Measurements from ENCODE around the gene HOXD1. TPM values are rescaled to one million over a fixed set of nuclear protein-coding genes. Genes with fewer than 3 reads are reported as not detected.

HOXD1 gene
- total RNA-seq, 1 donor from 2014 or later = 9.8 TPM

DNA sequence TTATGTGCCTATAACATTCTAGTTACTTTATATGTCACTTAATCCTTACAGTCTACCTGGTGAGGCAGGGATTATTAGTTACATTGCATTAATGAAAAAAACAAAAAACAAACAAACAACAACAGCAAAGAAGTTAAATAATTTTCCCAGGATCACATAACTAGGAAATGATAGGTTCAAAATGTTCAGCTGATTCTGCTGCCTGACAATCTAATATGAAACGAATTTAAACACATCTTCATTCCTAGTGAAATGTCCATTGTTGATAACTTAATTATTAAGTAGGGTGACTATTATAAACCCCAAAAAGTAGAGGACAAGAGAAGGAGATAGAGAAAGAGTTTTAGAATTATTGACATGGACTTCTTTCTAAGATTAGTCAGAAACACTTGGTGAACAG lies 22.6 kb downstream of the HOXD1 start:
- no peak overlapping the region for H3K4me3 ChIP-seq (ENCODE audit: low read depth, low read length)
- no peak for TF ChIP-seq CTCF (IDR thresholded peaks at IDR 0.05; ENCODE audit: insufficient read depth, low read length, poor library complexity, severe bottlenecking)

DNA sequence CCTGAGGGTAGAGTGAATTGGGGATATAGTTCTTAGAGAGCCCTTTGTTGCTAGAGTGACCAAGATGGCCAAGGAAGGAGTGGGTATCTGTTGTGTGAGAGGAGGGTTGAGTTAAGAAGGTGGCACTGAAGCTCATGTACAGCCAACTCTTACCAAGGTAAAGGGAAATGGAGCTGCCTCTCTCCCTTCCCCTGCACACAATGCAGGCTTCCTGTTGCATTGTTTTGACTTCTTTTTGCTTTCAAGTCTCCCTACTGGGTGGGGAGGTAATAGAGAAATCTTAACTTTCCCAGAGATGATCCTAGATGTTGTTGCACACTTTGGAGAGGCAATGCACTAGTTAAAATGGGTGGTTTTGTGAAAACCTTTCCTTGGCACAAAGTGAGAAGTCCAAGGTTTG lies 23.8 kb downstream of the HOXD1 start:
- DNase-seq (ENCODE audit: low read depth) = no peak
- TF ChIP-seq CTCF (IDR thresholded peaks at IDR 0.05; ENCODE audit: insufficient read depth, low read length, poor library complexity, severe bottlenecking) = no peak
- H3K27me3 ChIP-seq (ENCODE audit: control insufficient read depth, insufficient read depth, low read length) = no peaks in the 10 kb centered on the region
- no peaks in the 10 kb centered on the region for H3K36me3 ChIP-seq (ENCODE audit: control insufficient read depth, insufficient read depth, low read length)
- no peak overlapping the region for H3K4me3 ChIP-seq (ENCODE audit: low read depth, low read length)

More for the DNA sequence above, 22.6 kb downstream of the HOXD1 start:
- no peak for DNase-seq (ENCODE audit: low read depth)
- H3K36me3 ChIP-seq (ENCODE audit: control insufficient read depth, insufficient read depth, low read length) = no peaks in the 10 kb centered on the region
- H3K27me3 ChIP-seq (ENCODE audit: control insufficient read depth, insufficient read depth, low read length) = no peaks in the 10 kb centered on the region

DNA sequence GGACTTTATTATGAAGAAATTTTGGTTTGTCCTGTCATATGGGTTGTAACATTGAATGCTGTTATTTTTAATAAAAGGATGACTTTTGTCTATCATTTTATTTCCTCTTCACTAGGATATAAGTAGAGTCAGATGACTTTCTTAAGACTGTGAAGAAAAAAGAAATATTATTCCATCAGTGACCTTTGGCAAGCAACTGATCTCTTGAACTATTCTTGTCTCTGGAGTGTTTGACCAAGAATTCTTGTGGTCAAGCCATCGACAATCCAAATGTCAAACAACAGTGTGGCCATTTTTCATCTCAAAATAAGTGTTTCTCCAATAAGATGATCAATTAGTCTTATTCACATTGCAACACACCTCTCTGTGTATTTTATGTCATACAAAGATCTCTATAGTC lies 24.9 kb downstream of the HOXD1 start:
- Histone ChIP-seq H3K36me3 (ENCODE audit: control insufficient read depth, insufficient read depth, low read length) (no peaks in the 10 kb centered on the region), H3K4me3 (ENCODE audit: low read depth, low read length) (no peak overlapping the region)
- no peak for TF ChIP-seq CTCF (IDR thresholded peaks at IDR 0.05; ENCODE audit: insufficient read depth, low read length, poor library complexity, severe bottlenecking)

DNA sequence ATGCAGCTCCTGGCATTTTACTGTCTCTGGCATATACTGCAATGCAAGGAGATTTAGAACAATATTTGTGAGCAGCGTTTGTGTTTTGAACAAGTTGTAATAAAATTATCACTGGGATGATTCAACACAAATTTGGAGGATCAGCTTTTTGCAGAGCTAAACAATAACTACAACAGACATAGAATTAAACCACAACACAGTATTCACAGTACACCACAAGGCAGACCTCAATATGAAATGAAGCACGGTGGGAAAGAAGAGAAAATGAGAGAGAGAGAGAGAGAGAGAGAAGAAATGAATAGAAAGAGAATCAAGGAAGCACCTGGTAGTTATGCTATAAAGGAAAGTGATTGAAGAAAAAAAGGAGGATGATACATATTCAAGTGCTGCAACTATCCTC lies 39.4 kb downstream of the HOXD1 start:
- H3K36me3 ChIP-seq (ENCODE audit: control insufficient read depth, insufficient read depth, low read length) = no peaks in the 10 kb centered on the region
- no peak for TF ChIP-seq CTCF (IDR thresholded peaks at IDR 0.05; ENCODE audit: insufficient read depth, low read length, poor library complexity, severe bottlenecking)
- no peaks in the 10 kb centered on the region for H3K27me3 ChIP-seq (ENCODE audit: control insufficient read depth, insufficient read depth, low read length)
- no peak for DNase-seq (ENCODE audit: low read depth)
- H3K4me3 ChIP-seq (ENCODE audit: low read depth, low read length) = no peak overlapping the region

More for the DNA sequence above, 24.9 kb downstream of the HOXD1 start:
- DNase-seq (ENCODE audit: low read depth) = no peak
- no peaks in the 10 kb centered on the region for H3K27me3 ChIP-seq (ENCODE audit: control insufficient read depth, insufficient read depth, low read length)

DNA sequence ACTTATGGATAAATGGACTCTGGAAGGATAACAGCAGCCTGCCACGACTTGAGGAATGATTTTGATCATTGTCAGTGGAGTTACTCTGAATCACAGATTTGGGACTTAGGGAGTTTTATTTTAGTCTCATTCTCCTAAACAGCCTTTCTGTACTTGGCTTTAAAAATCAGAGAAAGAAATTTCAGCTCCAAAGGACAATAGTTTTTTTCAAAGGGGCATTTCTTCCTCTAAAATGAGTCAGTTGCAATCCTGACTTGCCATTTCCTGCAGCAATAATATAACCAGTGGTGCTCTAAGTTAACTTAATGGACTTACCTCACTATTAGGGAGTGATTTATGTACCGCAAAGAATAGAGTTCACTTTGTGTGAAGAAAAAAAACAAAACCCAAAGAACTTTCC lies 45.7 kb downstream of the HOXD1 start:
- peak; percentile 54 for DNase-seq (ENCODE audit: low read depth)
- no peaks in the 10 kb centered on the region for H3K27me3 ChIP-seq (ENCODE audit: control insufficient read depth, insufficient read depth, low read length)
- no peaks in the 10 kb centered on the region for H3K36me3 ChIP-seq (ENCODE audit: control insufficient read depth, insufficient read depth, low read length)
- TF ChIP-seq CTCF (IDR thresholded peaks at IDR 0.05; ENCODE audit: insufficient read depth, low read length, poor library complexity, severe bottlenecking) = no peak
- H3K4me3 ChIP-seq (ENCODE audit: low read depth, low read length) = no peak overlapping the region

DNA sequence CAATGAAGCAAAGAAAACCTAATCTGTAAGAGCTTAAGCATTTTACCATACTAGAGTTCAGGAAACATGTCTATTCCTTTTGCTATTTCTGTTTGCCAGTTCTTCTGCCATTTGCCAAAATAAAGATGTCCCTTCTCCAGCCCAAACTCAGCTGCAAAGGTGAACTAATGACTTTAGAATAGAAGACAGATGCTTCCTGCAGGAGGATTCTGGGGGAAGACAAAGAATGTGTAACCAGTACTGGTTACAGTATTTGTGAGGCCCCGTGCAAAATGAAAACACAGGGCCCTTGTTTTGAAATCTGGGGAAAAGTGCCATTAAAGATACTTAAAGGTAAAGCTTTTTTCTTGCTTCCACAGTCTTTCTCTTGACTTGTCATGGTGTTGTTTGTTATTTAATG lies 46.5 kb downstream of the HOXD1 start:
- Histone ChIP-seq H3K4me3 (ENCODE audit: low read depth, low read length) (no peak overlapping the region), H3K27me3 (ENCODE audit: control insufficient read depth, insufficient read depth, low read length) (no peaks in the 10 kb centered on the region), H3K36me3 (ENCODE audit: control insufficient read depth, insufficient read depth, low read length) (no peaks in the 10 kb centered on the region)
- no peak for TF ChIP-seq CTCF (IDR thresholded peaks at IDR 0.05; ENCODE audit: insufficient read depth, low read length, poor library complexity, severe bottlenecking)
- DNase-seq (ENCODE audit: low read depth) = no peak
